ENCODE results near the gene OST4.

OST4 gene

DNA sequence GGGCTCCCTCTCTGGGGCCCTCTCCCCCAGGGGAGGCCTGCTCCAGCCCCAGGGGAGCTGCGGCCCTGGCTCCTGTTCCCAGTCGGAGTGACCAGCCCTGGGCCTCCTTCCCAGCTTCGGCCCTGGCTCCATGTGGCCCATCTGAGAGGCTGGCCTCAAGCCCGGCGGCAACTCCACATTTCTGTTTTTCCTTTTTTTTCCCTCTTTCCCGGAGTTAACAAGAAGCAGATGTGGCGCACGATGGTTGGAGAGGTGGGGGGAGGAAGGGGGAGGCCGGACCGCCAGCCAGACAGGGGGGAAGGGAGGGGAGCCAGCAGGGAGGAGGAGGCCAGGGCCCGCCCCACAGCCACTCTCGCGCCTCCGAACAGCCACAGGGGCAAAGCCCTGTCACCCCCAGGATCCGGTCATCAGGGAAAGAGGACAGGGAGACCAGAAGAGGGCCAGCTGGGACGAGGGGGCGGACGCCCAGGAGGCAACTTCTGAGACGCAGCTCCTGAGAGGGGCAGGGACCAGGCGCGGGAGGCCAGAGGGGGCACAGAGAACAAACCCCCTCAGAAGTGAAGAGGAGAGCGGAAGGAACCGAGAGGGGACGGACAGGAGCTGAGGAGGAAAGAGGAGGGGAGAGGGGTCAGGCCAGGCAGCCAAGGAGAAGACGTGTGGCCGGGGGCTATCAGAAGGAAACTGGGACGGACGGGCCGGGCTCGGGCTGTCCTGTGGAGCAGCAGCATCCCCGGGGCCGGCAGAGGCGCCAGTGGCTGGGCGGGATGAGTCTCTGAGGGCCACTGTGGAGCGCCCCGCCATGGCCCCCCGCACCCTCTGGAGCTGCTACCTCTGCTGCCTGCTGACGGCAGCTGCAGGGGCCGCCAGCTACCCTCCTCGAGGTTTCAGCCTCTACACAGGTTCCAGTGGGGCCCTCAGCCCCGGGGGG is 7.1 kb upstream of the OST4 start, which contains the start of gene EMILIN1:
EMILIN1 (plus strand) TSS at position 349 of the 928 bp plus-strand sequence; CDS start at position 800, 451 bp downstream.
- DNase-seq: peak; percentile 37 to 56 (median 44)

DNA sequence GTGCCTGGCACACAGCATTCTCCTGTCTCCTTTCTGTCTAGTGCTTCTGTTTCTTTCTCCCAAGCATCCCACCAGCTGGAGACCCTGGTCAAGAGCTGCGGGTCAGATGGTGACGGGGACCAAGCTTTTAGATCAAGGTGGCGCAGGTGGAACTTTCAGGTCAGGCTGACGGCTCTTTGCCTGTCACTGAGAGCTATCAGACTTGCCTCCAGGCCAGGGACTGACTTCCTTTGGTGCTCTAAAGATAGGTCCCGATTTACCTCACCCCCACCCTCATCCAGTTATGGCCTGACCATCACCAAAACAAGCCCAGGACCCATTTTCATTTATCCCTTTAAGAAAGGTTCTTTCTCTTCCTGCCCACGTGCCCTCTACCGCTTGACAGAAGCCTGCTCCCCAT is 5.8 kb upstream of the OST4 start:
- no peak for DNase-seq

DNA sequence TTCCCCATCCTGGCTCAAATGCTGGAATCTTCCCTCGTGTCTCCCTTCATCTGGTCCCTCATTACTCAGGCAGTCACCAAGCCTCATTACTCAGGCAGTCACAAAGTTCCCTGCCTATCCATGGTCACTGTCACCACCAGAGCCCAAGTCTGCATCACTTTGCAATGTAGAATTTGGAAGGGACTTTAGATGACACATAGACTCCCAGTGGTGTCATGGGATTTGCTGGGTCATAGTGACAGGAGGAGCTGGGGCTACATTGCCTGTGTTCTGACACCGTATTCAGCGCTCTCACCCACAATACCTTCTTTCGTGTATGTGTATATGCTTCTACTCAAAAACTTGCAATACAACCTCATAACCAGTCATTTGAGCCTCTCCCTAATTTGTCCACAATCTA is 4.9 kb upstream of the OST4 start:
- DNase-seq: peak; percentile 34 to 67 (median 54)

DNA sequence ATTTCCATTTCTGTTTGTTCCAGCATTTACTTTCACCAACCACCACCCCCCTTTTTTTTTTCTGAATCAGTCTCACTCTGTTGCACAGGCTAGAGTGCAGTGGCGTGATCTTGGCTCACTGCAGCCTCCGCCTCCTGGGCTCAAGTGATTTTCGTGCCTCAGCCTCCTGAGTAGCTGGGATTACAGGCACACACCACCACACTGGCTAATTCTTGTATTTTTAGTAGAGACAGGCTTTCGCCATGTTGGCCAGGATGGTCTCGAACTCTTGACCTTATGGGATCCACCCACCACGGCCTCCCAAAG is 4.1 kb upstream of the OST4 start:
- peak in 1 of 4 experiments; percentile 45 for DNase-seq

DNA sequence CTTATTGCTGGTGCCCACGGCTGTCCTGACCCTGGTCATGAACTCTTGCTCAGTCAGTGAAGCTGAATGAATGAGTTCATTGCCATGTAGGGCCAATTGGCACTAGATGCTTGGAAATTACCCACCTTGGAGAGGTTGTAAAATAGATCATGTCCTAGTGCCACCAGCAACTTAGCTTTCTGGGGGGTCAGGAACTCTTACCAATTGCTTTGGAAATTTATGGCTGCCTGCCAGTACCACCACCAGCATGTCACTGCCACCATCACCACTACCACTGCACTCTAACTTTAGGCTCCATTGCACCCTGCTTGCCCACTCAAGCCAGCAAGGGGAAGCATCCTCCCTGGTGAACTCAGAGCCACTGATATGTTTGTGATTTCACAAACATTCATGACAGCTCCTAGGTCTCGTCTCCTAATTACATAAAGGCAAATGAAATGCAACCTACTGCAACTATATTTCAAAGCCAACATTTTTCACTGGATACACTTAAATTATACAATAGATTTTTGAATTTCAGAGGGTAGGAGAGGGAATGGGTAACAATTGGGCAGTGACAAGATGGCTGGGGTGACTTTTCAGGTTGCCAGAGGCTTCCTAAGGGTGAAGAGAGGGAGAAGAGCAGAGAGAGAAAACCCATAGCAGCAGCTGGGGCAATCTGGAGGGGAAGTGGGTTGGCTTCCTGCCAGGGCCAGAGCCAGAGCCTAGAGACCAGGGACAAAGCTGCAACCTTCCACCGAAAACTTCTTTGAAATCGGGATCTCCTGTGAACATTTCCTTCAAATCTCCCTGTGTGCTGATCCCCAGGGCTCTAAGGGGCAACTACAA is 3.5 kb upstream of the OST4 start:
- peak; percentile 66 to 87 (median 80) for DNase-seq

DNA sequence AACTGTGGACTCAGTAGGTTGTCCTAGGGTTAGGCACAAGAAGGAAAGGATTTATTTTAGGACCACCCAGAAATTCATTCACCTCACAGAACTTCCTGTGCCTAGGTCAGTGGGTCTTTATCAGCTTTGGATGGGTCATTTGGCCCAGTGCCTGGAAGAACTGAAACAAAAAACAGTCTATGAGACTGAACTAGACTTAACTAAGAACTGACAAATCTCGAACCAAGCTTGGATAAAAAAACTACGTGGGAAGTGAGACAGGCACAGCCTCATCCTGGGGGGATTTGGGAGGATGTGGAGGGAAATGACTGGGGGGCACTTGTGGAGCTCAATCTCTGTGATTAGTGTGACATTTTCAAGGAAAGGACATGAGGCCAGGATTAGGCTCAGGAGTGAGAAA is 2.3 kb upstream of the OST4 start:
- no peak for DNase-seq

DNA sequence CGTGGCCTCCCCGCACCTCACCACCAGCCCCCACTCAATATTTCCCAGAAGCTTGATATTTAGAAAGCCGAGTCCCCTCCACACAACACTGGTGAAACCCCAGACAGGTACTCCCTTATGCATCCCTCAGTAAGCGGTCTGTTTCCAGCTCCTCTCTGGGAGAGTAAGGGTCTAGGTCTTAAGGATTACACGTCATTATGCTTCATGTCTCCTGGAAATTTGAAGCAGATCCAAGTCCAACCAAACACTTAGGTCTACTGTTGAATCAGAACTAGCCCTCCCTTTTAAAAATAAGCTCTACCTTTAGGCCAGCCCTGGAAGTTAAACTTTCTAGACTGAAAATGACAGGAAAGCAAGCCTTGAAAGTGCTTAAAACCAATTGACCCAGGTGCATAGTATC is 1.5 kb upstream of the OST4 start:
- no peak for DNase-seq

DNA sequence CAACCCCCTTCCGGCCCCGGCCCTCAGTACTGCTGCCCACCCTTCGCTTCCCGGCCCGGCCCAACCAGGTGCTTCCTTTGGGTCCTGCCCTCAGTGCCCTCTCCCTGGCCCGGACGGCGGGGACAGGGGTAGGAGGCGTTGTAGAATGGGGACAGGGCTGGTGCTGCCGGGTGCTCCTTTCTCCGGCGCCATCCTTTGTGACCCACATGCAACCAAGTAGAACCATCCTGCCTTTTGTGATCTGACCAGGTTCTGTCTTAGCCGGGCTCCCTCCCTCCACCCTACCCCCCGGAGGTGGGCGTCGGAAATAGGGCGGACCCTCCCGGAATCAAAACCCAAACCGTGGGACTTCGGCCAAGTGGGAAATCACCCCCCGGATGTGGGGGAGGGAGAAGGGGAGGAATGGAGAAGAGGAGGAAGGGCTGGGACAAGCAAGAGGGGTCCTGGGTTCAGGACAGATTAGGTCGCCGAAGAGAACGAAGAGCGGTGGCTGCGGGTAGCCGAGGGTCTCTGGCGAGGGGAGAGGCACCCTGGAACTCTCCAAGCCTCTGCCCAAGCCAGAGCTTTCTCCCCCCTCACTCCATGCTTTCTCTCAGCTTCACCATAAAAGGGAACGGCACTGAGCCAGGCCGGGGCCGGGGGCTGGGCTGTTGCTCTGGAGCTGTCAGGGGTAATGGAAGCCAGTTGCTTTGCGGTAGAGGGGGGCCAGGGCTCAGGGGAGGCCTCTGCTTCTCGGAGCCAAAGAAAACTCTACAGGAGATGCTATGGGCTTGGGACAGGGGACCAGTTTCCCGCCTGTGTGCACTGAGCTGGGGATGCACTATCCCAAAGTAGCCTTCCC is 756 bp upstream of the OST4 start:
- peak in 2 of 4 experiments; percentile 24 to 32 for DNase-seq

DNA sequence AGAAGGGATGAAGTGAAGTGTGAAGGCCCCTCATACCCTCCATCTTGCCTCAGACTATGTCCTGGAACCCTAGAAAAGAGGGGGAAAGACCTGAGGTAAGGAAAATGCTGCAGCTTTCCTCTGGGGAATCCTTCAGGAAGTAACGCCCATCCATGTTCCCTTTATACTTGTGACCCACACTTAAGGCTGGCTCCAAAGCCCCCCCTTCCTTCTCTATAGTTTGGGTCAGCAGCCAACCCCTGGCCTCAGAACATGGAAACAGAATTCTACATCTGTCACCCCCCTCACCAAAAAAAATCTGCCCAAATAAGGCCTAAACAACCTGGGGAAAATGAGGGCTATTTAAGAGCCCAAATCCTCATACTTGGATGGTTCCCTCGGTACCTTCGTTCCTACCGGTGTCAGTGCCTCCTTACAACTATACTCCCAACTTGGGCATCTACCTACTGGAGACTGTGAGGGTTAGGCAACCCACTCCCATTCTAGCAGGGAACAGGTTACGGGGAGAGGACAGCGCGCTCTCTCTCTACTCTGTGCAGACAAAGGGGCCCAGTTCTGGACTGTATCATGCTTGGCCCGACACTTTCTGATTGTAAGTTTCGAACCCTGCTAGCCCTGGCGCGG is 689 bp downstream of the OST4 start:
- DNase-seq: no peak

DNA sequence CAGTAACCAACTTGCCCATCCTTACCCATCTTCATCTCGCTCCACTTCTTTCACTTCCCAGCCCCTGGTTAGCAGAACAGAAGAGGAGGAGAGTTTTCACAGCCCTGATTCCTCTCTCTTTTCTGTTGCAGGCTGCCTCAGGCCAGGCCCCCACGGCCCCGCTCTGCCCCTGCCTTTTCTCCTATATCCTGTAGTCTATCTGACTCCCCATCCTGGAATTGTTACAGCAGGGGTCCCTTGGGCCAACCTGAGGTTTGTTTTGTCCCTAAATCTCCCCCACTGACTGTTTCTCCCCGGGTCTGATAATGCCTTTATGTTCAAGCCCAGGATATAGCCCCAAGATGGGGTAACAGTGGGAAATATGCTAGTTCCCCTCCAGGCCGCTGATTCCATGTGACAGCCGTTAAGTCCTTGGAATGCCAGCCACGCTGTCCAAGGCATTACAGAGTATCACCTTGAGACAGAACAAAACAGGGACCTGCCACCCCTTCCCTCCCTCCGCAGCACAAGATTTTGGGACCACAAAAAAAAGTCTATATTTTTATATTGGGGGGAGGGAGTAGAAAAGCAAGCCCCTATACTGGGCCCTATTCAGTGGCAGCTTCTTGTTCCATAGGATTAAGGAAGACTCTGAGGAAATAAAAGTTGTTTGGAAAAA is 1.4 kb downstream of the OST4 start:
- no peak for DNase-seq

DNA sequence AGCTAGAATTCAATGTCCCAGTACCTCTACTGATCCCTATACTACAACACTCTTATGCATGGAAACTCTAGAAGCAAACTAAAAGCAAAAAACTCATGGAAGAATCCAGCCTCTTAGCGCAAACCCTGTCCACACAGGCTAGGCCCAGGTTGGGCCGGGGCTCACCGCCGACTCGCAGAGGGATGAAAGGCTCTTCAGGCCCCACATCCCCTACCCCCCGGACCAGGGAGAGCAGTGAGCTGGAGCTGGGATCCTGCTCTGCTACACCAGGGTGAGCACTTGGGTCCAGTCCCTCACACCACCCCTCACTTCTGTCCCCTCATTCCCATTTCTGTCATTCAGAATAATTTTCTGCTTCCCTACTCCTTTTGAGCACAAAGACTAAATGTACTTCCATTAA is 2.0 kb downstream of the OST4 start:
- DNase-seq: no peak

DNA sequence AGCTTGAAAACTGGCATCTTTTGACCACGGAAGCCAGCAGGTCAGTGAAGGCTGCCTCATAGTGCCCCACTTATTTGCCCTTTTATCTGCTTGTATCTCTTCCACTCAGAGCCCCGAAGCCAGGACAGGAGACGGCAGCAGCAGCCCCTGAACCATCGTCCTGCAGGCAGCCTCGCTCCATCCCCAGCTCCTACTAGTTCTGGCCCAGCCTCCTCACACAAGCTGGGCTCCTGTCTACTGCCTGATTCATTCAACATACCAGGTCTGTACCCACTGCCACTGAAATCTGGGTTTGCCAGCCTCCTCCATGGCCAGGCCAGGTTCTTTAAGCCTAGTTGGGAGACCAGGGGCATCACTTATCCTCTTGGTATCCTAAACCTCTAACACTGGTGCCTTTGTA is 4.1 kb downstream of the OST4 start:
- no peak for DNase-seq

DNA sequence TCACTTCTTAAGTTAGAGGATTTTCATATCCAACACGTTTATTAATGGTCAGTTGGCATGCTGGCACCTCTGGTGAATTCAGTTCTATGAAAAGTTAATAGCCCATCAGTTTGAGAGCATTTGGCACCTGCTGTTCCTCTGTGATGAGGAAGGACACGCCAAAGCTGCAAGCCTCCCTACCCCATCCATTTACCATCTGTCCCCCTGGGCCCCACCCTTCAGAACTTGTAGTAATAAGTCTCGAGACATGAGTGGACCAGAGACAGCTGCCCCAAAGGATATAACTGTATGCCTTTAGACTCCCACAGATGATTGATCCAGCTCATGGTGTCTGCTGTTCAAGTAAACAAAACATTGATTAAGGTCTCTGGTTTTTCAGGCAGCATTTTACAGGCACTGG is 6.3 kb downstream of the OST4 start:
- no peak for DNase-seq

DNA sequence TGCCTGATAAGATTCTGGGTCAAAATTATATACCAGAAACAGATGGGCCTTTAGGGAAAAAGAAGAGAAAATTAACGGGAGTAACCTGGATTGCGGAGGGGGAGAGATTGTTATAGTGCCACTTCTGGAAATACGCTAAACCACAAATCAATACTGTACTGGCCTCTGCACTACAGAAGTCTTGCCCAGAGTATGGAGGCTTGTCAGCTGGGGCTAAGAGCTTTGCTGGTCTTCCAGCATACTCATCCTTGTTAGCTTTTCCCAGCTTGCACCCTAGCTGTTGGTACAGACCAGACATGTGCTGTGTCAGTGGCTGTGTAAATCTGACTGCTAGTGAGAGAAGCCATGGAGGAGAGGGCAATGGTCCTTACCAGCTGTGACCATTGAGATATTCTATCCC is 11.1 kb downstream of the OST4 start:
- DNase-seq: no peak

DNA sequence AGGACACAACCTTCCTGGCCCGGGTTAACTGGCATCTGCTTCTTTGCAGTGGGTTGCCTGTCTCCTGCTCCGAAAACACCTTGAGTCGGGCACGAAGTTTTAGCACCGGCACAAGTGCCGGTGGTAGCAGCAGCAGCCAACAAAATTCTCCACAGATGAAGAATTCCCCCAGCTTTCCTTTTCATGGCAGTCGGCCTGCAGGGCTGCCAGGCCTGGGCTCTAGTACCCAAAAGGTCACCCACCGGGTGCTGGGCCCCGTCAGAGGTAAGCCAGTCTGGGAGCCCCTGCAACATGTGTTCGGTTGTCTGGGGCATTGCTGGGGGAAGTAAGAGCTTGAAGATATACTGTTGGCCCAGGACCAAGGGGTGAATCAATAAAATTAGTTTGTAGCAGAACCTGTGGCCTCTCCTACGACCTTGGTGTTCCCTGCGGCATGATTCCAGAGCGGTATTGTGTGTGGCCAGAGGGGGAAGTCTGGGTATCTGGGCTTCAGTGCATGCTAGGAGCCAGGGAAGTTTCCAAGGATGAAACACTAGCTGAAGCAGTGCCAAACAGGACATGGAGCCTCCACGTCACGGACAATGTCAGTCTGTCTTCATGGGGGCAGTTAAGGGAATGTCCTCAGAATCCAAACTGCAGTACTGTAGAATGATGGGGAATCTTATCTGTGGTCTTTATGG is 12.2 kb downstream of the OST4 start:
- DNase-seq: no peak

DNA sequence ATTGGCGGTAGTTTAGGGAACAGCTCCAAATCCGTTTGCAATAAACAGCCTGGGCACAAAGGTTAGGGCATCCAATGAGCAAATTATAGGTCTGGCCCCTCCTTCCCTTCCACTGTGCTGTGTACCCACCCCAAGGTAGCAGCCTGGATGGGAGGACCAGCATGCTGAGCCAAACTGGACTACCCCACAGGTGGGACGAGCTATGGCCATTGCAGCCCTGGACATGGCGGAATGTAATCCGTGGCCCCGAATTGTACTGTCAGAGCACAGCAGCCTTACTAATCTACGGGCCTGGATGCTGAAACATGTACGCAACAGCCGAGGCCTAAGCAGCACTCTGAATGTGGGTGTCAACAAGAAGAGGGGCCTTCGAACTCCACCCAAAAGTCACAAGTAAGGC is 13.2 kb downstream of the OST4 start:
- DNase-seq: no peak

DNA sequence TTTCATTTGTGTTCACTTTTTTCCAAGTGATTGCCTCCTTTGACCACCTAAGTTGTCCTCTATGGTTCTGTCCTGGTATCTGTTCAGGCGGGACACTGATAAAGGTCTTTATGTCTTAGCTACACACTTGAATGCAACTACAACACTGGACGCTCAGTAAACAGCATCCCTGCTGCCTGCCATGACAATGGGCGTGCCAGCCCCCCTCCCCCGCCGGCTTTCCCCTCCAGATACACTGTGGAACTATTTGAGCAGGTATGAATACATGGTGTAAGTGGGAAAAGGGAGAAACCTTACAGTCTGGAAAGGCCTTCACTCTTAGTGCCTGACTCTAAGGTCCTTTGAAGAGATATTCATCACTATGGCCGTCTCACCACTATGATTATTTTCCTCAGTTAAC is 14.3 kb downstream of the OST4 start:
- DNase-seq: no peak

DNA sequence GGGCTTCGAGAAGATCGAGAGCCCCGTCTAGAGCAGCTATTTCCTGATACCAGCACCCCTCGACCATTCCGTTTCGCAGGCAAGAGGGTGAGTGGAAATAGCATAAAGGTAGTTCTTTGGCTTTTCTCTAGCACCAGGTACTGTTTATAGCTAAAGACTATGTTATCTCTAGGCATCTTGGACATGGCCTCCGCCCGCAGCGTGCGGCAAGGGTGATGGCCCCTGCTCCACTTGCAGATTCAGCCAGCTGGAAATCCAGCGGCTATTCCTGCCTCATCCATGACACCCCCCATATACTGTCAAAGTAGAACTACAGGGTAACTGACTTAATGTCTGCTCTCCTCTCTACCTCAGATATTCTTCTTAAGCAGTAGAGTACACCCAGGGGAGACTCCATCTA is 16.7 kb downstream of the OST4 start:
- DNase-seq: no peak

DNA sequence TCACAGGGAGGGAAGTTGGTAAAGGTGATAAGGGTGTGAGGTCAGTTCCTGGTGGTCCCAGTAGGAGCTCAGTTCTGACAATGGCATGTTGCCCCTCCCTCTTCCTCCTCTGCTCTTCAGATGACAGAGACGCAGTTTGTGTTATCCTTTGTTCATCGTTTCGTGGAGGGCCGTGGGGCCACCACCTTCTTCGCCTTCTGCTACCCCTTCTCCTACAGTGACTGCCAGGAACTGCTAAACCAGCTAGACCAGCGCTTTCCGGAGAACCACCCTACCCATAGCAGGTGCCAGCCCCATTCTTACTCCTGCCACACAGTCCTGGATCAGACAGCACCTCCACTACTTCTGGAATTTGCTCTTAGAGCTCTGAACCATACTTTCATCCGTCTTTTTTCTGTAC is 17.7 kb downstream of the OST4 start:
- no peak for DNase-seq

DNA sequence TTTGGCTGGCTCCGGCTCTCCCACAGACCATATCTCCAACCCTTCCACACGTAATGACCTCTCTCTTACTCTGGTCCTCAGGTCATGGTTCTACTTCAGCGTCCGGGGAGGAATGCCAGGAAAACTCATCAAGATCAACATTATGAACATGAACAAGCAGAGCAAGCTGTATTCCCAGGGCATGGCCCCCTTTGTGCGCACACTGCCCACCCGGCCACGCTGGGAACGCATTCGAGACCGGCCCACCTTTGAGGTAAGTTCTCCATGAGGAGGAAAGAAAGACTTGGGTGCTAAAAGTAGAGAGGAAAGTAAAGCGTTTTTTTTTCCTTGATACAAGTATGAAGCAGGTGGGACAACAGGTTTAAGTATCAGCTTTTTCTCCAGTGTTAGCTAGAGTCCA is 18.1 kb downstream of the OST4 start:
- DNase-seq: no peak

Data from suppressor macrophage (primary cell).